ENCODE results near the gene GSG1L. TPM values are rescaled to one million over a fixed set of nuclear protein-coding genes. Genes with fewer than 3 reads are reported as not detected.

The GSG1L gene
- total RNA-seq, 1 donor from 2014 or later = not detected

DNA sequence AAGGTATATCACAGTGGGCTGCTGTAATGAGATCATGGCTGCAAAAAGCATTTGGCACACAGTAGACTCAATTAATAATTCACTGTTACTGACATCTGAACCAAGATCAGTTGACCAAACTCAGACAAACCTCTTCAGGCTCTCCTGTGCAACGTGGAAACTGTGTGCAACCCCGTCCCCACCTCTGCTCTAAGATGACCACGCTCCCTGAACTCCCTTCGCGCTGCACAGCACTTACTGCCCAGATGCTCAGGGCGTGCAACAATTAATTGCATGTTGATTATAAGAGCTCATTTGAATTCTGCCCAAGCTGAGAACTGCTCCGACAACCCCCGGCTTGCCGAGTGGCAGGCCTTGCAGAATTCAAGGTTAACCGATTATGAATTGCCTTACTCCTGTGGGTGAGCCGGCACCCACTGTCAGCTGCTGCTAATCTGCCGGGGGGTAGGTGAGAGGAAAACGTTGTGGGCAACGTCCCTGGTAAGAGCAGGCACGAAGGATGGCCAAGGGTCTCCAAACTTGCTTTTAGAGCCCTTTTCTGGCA is 1.3 kb upstream of the GSG1L start:
- DNase-seq (ENCODE audit: low read depth, low spot score) = no peak

DNA sequence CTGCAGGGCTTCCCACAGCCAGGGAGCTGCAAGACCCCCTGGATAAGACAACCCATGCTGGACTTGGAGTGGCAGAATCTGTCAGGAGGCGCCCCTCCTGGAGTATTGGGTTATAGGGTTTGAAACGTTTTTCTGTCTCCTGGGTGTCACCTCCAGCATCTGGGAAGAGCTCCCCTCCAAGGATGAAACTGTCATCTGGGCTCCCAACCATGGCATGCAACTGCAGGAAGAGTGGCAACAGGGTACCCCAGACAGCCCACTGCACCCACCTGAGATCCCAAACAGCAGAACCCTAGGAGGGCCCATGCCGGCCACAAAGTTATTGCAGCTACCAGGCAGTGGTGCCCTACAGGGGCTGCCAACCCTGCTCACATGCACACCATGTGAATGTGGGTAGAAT is 636 bp upstream of the GSG1L start:
- no peak for DNase-seq (ENCODE audit: low read depth, low spot score)

DNA sequence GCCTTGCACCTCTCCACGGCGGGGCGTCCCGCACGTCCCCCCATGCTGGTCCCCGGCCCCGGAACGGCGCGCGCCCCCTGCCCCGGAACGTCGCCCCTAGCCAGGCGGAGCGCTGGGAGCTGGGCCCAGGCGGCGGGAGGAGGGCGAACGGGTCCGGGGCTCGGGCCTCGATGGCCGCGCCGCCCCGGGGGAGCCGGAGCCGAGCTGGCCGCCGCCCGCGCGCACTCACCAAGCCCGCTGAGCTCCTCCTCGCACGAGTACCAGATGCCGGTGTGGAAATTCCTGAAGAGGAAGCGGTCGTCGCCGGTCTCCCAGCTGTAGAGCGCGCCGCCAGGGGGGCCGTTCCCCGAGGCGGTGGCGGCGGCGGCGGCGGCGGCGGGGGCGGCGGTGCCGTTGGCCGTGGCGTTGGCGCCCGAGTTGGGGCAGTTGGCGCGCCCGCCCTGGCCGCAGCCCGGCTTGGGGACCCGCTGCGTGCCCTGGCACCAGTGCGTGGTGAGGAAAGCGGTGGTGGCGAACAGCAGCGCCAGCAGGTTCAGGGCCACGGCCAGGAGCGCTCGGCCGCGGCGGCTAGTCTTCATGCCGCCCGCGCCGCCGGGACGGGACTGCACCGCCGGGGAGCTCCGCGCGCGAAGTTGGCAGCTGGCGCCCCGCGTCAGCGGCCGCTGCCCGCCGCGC is 530 bp downstream of the GSG1L start:
- no peak for DNase-seq (ENCODE audit: low read depth, low spot score)

DNA sequence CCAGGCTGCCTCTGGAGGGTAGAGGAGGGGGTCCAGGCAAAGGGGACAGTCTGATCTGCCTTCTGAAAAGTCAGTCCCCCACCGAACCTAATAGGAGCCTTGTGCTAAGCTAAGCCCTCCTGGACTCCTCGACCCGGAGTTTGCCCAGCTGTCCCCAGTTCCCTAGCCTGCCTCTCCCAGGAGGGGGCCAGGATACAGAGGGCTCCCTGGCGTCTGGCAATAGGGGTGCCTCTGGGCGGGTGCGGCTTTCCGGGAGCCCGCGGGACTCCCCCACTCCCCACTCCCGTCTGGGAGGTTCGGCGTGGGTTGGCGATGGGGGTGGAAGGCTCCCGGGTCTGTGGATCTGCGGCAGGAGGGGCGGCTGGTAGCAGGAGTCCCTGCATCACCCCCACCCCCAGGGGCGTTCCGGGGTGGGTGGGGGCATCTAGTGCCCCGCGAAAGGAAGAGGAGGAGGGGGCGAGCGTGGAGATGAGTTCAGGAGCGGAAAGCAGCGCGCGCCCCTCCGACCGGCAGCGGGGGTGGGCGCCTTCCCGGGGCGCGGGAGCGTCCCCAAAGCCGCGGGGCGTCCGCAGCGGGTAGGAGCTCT is 1.2 kb downstream of the GSG1L start:
- no peak for DNase-seq (ENCODE audit: low read depth, low spot score)

DNA sequence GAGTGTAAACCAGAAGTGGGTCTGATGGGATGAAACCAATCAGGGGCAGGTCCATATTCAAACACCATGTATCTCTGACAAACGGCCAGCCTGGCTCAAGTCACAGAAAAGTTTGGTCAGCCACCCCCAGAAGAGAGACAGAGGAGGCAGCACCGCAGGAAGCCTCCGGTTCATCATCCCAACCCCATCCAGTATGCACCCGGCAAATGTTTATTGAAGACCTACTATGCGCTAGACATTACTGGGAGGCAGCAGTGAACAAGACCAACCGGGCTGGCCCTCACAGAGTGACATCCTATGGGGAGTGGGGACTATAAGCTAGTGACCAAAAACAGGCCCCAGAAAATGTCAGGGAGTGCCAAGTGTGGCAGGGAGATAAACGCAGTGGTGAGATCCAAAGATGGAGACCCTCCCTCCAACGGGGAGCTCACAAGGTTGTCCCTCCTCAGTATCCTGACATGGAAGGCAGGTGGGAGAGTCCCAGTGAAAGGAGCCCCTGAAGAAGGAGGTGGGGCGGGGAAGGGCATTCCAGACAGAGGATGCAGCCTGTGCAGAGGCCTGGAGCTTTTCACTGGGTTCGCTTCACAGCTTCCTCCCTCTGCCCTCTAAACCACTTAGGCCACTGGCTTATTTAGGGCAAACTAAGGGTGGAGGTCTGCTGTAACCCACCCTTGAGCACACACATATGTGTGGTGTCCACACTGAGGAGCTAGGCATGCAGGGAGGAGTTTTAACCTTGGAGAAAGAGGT is 2.0 kb downstream of the GSG1L start:
- DNase-seq (ENCODE audit: low read depth, low spot score) = no peak

DNA sequence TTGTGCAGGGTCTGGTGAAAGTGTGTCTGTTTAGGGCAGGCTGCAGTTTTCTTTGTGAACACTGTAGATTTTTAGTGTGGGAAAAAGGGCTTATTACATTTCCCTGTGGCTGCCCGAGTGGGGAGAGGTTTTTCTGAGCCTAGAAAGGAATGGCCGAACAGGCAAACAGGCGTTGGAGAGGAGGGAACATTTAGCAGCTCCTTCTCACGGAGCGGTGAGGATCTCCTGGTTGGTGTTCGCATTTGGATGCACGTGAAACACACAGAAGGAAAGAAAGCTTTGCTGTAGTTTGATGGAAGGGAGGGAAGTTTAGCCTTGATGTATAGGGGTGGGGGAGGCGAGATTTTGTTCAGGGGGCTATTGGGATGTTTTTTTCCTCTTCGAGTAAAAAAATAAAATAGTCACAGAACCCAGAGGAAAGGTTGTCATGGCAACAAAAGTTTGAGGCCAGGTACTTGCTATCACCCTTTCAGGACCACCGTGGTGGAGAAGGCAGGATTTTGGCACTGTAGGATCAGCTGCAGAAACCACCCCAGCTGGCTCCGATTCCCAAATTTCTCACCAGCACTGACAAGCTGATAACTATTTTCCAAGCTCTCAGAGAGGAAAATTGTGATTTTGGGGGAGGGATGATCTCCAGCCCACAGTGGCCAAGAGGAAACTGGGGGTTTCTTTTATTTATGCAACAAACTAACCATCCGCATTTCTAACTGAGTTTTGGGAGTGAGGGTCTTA is 3.5 kb downstream of the GSG1L start:
- no peak for DNase-seq (ENCODE audit: low read depth, low spot score)

DNA sequence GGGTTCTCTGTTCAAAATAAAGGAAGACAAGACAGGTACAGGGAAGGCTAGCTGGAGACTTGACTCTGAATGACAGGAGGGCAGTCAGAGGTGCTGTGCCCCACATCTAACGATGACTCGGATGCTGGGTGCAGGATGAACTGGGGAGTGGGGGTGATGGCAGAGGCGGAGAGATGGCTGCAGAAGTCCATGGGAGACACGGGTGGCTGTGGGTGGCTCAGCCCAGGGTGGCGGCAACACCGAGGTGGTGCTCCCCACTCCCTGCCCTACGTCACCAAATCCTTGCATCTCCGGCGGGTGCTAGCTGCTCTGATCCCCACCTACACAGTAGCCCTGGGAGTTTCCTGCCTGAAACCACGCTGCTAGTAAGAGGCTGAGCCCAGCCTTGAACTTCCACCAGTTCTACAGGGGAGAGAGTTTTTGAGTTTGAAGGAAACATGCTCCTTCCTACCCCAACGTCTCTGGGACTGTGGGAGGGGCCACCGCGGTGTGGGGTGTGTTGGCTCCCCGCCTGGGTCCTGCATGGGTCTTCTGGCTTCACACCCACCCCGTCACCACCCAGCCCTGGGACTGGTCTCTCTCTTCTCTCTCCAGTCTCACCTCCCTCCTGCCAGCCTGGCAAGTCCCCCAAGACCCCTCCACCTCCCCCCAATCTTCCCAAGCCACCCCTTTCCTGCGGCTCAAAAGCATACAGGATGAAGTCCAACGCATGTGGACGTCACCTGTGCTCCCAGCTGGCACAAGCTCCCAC is 4.5 kb downstream of the GSG1L start:
- DNase-seq (ENCODE audit: low read depth, low spot score) = no peak

DNA sequence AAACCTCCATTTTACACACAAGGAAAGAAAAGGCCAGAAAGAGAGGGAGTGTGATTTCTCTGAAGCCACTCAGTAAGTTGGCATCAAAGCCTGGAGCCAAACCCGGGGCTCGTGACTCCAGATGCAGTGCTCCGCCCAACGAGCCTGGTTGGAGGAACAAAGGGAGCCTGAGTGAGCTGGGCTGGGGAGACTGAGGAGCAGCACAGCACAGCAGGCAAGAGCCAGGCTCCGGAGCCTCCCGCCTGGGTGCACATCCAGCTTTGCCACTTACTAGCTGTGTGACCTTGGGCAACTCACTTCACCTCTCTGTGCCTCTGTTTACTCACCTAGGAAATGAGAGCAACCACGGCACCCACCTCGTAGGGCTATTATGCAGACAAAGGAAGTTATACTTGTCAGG is 5.6 kb downstream of the GSG1L start:
- no peak for DNase-seq (ENCODE audit: low read depth, low spot score)

DNA sequence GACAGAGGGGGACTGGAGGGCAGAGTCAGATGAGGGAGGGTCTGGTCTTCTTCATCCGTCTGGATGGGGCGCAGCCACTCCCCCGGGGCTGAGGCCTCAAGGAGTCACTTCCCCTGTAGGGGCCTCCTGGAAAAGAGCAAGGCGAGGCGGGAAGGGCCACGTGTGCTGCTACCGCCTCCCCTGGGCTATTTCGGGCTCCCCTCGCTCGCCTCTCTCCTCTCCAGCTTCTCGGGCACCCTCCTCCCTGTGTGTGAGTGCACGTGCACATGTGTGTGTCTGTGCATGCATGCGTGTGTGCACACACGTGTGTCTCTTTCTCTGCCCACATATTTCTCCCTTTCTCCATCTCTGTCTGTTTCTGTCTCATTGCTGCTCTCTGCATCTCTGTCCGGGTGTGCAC is 10.1 kb downstream of the GSG1L start:
- no peak for DNase-seq (ENCODE audit: low read depth, low spot score)

DNA sequence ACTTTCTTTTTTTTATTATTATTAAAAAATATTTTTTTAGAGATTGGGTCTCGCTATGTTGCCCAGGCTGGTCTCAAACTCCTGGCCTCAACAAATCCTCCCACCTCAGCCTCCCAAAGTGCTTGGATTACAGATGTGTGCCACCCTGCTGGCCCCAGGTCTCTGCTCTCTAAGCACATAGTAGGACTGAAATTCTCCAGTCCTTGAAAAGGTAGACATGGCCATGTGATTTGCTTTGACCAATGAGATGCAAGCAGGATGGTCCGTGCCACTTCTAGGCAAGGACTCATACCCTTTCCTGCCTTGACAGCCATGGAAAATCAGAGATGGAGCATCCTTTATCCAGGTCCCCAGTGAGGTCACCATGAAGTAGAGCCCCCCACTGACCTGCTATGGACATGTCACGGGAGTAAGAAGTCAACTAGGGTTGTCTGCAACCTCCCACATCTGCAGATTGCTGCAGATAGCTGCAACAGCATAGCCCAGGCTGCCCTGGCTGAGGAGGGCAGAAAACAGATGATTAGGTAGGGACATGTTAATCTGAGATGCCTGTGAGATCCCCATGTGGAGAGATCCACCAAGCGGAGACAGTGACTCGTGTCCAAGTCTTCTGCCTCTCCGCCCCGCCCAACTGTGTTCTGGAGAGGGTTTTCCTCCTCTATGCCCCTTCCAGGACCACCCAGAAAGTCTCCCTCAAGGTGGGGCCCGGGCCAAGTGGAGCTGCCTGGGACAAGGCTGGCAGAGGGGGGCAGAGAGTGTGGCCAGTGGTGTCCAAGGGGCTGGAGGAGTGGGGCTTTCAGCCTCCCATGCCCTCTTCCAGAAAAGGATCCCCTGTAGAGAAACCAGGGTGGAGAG is 11.0 kb downstream of the GSG1L start:
- DNase-seq (ENCODE audit: low read depth, low spot score) = no peak

DNA sequence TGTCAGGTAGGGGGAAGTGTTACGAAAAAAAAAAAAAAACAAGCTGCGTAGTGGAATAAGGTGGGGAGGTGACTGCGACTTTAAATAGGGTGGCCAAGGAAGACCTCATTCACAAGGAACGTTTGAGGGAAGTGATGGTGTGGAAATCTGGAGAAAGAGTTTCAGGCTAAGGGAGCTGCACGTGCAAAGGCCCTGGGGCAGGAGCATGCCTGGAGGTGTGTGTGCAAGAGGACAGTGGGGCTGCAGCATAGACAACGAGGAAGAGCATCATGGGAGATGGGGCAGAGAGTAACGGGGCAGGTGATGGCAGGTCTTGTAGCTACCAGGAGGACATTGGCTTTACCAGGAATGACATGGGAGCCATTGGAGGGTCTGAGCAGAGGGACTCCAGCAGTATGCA is 12.0 kb downstream of the GSG1L start:
- no peak for DNase-seq (ENCODE audit: low read depth, low spot score)

DNA sequence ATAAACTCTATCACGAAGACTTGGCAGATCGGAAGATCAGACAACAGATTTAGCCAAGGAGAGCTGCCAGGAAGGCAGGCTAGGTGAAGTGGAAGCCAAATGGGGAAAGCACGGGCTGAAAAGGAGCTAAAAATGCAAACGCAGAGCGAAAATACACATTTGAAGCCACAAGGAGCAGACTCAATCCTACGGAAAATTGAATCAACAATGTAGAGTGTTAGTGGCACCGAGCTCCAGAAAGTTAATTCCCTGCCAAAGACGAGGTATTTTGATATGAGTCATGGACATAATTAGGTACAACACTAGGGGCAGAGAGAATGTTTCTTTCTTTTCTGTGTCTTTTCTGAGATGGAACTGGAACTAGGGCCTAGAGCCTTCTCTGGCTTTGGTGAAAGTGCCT is 20.7 kb downstream of the GSG1L start:
- DNase-seq (ENCODE audit: low read depth, low spot score) = no peak

DNA sequence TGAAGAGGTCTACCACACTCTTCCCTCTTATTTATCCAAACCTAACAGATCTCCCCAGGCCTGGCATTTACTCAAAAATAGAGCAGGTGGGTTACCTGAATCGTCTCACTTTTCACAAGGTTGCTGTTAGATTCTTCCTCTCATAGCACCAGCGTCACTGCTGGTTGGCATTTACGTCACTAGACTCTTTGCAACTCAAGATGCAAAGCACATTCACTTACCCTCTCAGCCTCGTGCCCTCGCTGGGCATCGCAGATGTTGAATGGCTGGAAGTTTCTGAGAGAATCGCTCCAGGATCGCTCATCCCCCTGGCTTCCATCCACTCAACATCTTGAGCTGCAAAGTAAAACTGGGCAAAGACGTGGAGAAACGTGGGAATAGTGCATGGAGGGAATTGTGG is 21.9 kb downstream of the GSG1L start:
- DNase-seq (ENCODE audit: low read depth, low spot score) = no peak

DNA sequence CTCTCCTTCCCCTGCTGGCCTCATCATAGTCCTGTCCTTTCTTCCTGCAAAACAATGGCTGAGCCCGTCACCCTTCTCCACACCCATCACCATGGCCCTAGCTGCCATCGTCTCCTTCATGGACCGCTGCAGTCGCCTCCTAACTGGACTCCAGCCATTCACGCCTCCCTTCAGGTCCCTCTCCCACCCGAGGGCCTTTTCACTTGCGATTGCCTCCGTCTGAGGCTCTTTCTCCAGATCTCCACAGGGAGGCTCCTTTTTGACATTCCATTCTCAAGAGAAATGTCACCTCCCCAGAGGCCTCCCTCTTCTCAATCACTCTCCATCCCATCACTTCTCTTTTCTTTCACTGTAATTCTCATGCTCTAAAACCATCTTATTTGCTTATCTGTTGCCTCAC is 23.5 kb downstream of the GSG1L start:
- no peak for DNase-seq (ENCODE audit: low read depth, low spot score)

DNA sequence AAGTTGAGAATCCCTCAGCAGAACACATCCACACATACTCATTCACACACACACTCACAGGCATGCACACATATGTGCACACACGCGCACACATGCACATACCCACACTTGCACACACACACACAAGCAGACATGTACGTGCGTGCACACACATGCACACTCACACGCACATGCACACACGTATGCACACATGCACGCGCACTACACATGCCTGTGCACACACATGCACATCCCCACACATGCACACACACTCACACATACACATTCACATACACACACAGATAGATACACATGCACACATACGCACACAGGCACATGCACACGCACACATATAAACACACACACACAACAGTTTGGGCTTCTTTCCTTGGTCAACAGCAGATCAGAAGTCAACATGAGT is 24.0 kb downstream of the GSG1L start:
- DNase-seq (ENCODE audit: low read depth, low spot score) = no peak

DNA sequence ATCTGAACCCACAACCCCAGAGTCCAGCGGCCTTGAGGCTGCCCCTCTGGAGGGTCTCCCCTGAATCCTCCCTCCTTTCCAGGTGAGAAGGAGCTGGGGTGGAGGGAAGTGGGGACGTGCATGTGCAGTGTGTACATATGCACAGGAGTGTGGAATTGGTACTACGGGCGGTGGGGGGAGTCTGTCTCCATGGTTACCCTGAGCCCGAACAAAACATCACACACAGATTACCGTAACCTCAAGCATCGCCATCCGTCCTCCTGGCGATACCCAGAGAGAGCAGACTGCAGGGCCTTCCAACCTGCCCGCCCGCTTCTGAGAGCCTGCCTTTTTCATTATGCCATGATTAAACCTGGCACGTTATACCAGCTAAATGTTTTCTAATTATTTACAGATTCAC is 25.1 kb downstream of the GSG1L start:
- no peak for DNase-seq (ENCODE audit: low read depth, low spot score)

DNA sequence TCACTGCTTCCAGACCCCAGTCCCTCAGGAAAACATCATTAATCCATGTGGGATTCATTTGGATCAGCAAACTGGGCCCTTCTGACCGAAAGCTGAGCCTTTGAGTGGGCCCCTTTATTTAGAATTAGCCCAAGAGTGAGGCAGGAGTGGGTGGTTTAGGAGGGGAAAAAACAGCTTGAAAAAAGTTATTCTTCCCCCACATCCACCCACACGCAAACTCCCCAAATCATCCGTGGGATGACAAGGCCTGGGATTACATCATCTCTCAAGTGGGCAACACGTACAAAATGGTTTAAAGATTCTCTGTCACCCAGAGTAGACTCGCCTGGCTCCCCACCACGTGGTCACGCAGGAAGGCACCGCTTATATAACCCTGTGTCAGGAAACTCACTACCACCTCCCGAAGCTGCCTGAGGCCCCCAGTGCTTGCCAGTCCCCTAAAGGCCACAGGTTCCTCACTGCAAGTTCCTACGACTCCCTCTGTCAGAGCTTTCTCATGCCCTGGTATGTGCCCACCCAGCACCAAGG is 27.6 kb downstream of the GSG1L start:
- no peak for DNase-seq (ENCODE audit: low read depth, low spot score)

DNA sequence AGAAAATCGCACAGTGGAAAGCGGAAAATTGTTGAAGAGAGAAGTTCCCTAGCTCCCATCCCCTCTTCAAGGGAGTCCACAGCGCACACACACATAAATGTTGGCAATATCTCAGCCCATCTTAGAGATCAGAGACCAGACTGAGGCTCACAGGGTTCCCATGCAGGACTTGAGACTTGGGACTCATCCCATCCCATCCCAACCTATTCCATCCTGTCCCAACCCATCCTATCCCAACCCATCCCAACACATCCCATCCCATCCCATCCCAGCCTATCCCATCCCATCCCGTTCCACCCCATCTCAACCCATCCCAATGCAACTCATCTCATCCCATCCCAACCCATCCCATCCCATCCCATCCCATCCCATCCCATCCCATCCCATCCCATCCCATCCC is 29.6 kb downstream of the GSG1L start:
- DNase-seq (ENCODE audit: low read depth, low spot score) = no peak

DNA sequence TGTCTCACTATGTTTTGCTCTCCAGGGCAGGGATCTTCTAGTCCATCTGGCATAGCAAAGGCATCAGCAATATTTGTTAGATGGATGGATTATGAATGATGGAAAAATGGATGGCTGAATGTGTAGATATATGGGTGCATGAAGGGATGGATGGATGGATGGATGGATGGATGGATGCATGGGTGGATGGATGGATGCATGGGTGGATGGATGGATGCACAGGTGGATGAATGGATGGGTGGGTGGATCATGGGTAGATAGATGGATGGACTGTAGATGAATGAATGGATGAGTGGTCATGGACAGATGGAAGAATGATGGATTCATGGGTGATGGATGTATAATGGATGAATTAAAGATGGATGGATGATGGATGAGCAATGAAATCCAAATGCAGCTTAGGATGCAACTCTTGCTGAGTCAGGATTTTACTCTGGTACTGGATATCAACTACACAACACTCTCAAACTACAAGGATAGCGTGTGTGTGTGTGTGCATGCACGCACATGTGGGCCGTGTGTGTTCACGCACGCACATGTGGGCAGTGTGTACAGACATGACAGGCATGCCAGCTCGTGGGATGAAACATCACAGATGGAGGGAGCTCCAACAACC is 34.0 kb downstream of the GSG1L start:
- no peak for DNase-seq (ENCODE audit: low read depth, low spot score)

DNA sequence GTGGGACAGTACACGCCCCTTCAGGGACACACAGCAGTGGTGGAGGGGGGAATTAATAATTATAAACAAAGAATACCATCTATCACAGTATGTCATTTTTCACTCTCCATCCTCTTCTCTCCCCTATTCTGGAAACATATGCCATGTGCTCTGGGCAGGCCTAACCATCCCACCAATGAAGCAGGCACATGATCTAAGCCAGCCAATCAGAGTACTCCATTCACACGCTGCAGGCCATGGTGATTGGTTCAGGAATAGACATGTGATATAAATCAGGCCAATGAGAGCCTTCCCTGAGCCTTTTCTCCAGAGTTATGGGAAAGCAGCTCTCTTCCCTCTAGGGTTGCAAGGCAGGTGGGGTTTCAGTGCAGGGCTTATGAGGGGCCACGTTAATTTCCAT is 36.5 kb downstream of the GSG1L start:
- DNase-seq (ENCODE audit: low read depth, low spot score) = no peak

Measured in pulmonary artery endothelial cell (primary cell).